SH-SY5Y (cell line): ENCODE results near the gene NPEPL1.

Source experiments
- GATA2 ChIP-seq: IDR thresholded peaks from 2 replicates; pipeline ENCODE4 v1.6.1; 2011; ENCODE audit warnings: mild to moderate bottlenecking, low read depth, low read length
- GATA3 ChIP-seq: IDR thresholded peaks from 2 replicates; pipeline ENCODE4 v1.6.1; 2011; ENCODE audit warnings: low read depth, mild to moderate bottlenecking, low read length, moderate library complexity

Gene NPEPL1

DNA sequence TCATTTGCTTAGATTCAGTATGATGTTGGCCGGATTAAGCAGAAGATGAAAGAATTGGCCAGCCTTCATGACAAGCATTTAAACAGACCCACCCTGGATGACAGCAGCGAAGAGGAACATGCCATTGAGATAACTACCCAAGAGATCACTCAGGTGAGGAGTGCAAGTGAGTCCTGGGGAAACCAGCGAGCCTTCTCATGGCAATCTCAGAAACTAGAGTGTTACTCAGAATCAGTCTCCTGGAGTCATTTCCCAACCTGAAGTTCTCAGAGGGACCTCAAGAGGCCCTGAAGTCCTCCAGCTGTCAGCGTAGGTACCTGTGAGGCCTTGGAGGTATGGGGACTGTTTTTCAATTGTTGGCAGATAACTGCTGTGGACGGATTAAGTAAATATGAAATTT lies 24.6 kb upstream of the NPEPL1 start:
- TF ChIP-seq GATA3: no peak
- TF ChIP-seq GATA2: no peak

DNA sequence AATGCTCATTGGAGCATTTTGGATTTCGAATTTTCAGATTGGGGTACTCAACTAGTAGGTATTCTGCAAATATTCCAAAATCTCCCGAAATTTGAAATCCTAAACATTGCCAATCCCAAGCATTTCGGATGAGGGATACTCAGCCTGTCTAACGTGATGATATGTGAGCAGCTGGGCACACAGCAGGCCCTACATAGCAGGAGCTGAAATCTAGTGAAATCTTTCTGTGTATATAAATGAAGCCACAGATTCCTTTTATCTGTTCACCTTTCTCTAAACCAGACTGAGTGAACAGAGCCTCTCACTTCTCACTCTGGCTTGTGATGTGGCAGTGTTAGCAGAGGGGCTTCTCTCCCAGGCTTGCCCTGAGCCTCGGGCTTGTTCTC lies 23.7 kb upstream of the NPEPL1 start:
- TF ChIP-seq GATA3 (no peak), GATA2 (no peak)

DNA sequence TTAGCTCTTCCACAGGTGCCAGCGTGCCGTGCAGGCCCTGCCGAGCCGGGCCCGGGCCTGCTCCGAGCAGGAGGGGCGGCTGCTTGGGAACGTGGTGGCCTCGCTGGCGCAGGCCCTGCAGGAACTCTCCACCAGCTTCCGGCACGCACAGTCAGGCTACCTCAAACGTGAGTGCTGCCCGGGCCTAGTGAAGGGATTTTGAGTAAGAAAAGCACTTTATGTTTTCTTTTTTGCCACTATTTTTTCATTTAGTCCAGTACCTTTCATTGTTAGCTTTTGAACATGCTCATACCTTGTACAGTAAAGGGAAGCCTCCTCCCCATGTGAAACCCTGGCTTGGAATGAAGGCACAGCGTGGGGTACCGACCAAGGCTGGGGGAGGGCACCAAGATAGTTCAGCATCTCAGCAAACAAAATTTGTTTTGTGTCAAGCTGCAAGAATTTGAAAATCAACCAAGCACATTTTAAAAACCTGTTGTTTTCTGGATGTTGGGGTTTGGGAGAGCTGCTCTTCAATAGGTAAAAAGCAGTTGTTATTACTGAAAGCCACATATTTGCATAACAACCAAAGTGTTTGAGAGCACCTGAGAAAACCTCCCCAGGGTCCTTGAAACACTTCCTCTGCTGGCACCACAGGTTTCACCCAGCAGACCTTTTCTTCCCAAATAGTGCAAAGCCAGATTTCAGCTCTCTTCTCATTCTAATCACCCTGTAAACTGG lies 23.2 kb upstream of the NPEPL1 start:
- TF ChIP-seq GATA3 (no peak), GATA2 (no peak)

DNA sequence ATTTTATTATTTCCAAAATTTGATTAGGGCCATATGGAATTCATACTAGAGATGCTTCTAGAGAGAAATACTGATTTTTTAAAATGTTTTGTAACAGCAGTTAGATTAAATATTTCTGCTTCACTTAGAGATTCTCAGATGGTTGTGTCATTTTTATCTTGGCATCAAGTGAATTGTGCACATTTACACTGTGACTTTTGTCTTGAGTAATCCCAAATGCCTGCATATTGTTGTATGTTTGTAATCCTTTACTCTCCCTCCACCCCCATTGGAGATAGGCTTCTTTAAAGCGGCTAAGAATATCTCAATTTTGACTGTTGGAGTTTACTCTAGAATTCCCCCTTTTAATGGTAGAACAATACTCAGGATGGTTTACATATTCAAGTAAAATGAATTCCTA lies 22.5 kb upstream of the NPEPL1 start:
- TF ChIP-seq GATA3 (no peak), GATA2 (no peak)

DNA sequence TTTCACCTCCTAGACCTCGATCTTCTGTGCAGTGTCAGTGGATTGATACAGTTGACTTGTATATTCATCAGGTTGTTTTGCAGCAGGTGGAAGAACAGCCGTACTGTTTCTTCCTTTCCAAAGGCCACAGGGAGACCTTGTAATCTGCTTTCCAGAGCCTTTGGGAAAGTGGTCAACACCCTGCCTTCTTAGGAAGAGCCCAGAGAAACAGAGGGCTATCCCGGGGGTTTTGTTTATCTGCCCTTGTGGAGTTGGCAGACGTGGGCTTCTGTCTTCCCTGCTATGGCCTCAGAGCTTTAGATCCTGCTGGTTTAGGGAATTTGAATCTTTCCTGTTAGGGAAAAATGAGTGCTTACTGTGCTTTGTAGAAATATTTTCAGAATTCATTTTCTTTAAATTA lies 21.9 kb upstream of the NPEPL1 start:
- TF ChIP-seq GATA3 (no peak), GATA2 (no peak)

DNA sequence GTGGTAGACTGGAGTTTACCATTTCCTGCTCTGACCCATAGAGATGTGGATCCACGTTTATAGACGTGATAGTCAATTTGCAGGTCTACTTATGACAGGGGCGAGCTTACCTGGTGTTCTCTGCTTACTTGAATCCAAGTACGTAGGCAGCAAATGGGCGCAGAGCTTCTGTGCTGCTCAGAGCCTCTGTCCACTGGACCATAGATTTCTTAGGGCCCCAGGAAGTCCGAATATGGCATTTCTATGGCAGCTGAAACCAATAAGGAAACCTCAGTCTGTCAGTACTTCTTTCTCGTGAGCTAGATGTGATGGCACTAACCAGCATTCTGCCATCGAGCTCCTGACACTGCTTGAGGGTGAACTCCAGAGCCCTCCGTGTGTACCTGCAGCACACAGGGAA lies 19.5 kb upstream of the NPEPL1 start:
- TF ChIP-seq GATA3 (no peak), GATA2 (no peak)

DNA sequence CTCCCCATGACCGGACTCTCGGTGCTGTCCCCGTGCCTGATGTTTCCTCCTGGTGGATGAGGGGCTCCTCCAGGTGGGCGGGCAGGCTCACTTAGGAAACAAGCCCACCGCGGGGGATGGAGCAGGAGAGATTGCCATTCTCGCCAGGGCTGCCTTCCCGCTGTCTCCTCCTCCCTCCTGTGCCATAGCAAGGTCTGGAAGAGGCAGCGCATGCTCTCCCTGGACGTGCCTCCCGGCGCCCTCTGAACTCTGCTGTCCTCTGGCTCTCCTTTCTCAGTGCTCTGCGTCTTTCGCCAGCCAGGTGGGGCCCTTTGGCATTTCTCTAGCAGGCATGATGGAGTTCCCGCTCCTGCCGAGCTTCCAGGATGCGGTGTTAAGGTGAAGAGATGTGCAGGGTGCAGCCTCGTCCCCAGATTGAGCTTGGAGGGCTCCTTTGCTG lies 17.4 kb upstream of the NPEPL1 start:
- TF ChIP-seq GATA2: no peak
- no peak for TF ChIP-seq GATA3

DNA sequence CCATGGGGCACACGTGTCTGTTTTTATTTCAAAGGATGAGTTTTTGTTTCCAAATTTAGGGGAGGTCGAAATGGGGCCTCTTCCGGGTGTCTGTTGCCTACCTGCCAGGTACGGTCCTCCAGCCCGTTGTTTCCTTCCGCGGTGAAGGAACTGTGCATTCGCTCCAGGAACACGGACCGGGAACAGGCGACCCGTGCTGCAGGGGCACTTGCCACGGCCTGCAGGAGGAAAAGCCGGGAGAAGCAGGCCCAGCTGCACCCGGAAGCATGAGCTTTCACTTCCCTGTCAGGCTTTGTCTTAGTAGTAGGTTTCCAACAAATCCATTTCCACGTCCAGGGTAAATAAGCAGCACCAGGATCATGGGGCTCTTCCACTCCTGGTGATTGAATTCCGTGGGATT lies 17.0 kb upstream of the NPEPL1 start:
- TF ChIP-seq GATA2: no peak
- no peak for TF ChIP-seq GATA3

DNA sequence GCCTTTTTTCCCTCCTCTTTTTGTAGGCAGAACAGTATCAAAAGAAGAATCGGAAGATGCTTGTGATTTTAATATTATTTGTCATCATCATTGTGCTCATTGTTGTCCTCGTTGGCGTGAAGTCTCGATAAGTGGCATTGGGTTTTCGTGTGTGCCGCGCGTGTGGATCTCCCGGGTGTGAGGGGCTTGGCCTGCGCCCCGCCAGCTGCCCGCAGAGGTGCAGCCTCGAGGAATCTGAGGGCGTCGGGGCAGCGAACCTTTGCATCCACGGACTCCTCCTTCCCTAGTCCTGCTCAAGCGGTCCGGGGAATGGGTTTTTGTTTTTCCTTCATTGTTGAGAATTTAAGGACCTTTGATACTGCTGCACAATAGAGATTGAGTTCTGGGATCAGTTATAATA lies 16.4 kb upstream of the NPEPL1 start:
- TF ChIP-seq GATA3 (no peak), GATA2 (no peak)

DNA sequence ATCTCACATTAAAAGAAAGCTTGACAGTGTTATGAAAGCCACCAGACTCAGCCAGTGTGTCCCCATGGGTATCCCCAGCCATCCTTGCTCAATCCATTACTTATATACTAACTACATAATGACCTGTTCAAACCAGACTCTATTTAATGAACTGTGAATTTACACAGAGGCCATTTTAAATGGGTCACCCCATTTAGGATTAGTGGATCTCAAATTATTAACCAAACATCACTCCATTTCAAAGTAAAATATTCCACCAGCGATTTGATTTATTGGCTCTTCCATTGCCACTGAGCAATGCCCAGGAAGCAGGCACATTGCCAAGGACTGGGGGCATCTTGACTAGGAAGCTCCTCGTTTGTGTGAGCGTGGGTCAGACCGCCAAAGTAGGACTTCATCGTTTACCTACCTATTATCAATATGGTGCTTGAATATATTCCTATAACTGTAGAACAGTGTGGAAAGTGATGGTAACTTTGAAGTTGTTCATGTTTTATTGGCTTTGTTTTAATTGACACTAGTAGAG lies 15.5 kb upstream of the NPEPL1 start:
- TF ChIP-seq GATA3 (no peak), GATA2 (no peak)

DNA sequence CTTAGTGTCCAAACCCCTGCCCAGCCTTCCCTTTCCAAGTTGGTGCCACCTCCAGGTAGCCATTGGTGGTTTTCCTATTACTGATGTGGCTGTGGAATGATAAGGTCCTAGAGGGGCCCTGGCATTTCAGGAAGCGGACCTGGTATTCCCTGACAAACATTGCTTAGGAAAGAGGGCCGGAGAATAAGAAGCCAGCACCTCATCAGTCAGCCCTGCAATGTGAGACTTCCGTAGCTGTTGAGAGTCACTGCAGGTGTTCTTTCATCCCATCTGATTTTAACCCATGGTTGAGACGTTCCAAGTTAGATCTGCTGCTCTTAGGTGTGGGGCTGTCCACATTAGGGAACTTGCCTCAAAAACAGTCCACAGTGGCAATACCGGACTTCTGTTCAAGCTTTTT lies 14.8 kb upstream of the NPEPL1 start:
- TF ChIP-seq GATA2 (no peak), GATA3 (no peak)

DNA sequence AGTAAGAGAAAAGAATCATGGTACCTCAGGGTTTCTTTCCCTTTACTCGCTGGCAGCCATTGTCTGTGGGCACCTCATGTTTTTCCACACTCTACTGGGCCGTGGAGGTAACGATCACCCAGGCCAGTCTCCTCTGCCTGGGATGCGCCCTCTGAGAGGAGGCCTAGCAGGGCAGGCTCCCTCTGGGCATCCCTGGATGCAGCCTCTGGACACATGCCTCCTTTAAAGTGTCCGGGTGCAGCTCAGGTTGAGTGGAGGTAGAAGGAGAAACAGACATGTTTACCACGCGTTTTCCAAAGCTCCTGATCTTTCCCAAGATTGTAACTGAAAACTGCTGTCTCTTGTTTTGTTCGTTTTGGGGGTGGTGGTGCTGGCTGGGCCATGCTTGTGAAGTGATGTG lies 13.8 kb upstream of the NPEPL1 start:
- TF ChIP-seq GATA3 (no peak), GATA2 (no peak)

DNA sequence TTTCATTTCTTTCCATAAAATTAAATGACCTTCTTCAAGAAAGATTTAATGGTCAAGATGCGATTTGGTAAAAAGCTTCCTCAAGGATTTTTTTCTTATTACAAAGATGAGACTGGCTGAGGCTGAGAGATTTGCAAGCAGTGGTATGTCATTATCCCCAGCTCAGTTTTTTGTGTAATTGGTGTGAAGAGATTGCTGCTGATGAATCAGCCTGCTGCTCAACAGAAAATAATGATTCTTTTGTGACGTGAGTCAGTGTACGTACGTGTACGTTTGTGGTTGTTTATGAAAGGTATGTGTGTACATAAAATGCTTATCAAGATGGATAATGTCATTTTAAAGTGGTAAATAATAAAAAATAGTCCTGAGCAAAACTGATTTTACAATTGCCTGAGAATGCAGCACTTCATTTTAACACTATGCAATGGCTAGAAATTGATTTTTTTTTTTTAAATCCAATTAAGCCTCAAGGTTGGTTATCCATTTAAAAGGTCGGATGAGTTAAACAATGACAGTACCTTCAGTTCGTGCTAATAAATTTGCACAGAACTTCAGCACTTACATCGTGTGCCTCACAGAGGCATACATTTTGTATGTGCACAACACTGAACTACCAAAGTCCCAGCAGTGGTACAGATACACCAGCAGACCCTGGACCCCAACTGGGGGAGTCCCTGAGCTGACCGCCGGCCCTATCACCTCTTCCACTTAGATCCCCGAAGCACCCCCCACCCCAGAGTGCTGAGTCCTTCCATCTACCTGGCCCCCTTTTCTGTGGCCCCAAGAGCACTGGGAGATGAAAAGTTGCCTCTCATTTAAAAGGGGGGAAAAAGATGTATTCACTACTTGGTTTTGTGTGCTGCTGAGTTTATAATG lies 9.7 kb upstream of the NPEPL1 start:
- TF ChIP-seq GATA3 (no peak), GATA2 (no peak)

DNA sequence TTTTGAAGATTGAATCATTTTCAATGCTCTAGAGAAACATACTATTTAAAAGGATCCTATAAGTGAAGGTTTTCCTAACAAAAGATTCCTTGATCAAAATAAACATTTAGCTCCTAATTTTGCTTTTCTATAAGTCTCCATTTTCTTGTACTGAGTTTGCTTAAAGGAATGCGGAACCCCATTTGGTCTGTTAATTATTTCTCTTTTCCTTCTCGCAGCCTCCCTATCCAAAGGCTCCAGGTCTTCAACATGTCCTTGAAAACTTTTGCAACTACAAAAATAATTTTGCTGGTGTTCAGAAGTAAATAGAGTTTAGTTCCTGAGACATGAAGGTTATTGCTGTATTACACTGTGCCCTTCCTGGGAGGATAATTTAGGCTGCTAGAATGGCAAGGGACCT lies 8.3 kb upstream of the NPEPL1 start:
- no peak for TF ChIP-seq GATA3
- no peak for TF ChIP-seq GATA2

DNA sequence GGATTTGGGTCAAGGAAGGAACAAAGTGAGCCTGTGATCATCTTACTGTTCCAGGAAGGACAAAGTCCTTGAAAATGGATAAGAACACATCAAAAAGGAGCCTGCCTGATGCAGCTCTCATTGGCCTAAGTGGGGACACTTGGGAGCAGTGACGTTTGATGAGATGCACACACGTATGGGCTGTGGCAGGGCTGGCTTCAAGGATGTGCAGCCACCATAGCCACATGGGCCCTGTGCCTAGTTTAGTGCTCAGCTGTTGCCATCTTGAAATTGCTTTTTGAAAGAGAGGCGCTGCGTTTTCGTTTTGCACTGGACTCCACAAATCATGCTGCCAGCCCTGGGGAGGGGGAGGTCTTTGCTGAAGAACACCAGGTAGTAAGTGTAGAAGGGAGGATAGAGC lies 6.6 kb upstream of the NPEPL1 start:
- TF ChIP-seq GATA3: no peak
- TF ChIP-seq GATA2: no peak
